Measurements from ENCODE around the gene CHN2. TPM values are rescaled to one million over a fixed set of nuclear protein-coding genes. Genes with fewer than 3 reads are reported as not detected.

The CHN2 gene
- total RNA-seq, 1 donor from 2014 or later, result 6.6 TPM

DNA sequence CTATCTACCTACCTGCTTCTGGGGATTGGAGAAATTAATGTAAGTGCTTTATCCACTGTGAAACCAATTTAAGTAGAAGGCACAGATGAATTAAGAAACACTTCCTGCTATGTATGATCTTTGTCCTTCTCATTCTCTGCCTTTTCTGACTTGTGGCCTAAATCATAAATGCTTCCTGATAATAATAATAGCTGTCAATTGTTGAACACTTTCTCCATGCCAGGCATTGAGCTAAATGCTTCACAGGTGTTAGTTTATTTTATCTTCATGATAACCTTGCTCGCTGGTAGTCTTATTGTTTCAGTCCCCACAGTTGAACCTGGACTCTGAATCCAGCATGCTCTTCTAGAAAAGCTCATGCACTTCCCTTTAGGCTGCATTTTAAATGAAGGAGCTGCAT, 75.4 kb downstream of the CHN2 start:
- Mint-ChIP-seq H3K27ac (no peak overlapping the region), H3K27me3 (ENCODE audit: insufficient read depth, low read depth) (peaks cover 8% of the 10 kb centered on the region), H3K4me3 (no peak overlapping the region), H3K36me3 (no peaks in the 10 kb centered on the region), H3K4me1 (peaks cover 20% of the 10 kb centered on the region), H3K9me3 (no peaks in the 10 kb centered on the region)
- Histone ChIP-seq H4K20me1 (ENCODE audit: low read depth) (no peaks in the 10 kb centered on the region), H3K4me1 (peaks cover 9% of the 10 kb centered on the region), H3K9ac (no peak overlapping the region), H3F3A (ENCODE audit: low read depth) (peaks cover 10% of the 10 kb centered on the region), H3K9me3 (ENCODE audit: low read depth) (no peaks in the 10 kb centered on the region), H3K27me3 (no peaks in the 10 kb centered on the region), H3K79me2 (ENCODE audit: low read depth) (no peaks in the 10 kb centered on the region), H2AFZ (replicated peaks) (no peak overlapping the region), H3K27ac (no peak overlapping the region), H3K4me2 (no peak overlapping the region), H3K36me3 (no peaks in the 10 kb centered on the region), H3K4me3 (no peak overlapping the region)
- TF ChIP-seq EZH2phosphoT487 (IDR thresholded peaks at IDR 0.05) (no peak), EZH2 (IDR thresholded peaks at IDR 0.05) (no peak), CTCF (IDR thresholded peaks at IDR 0.05) (no peak)
- DNase-seq (ENCODE audit: low spot score), result no peak

DNA sequence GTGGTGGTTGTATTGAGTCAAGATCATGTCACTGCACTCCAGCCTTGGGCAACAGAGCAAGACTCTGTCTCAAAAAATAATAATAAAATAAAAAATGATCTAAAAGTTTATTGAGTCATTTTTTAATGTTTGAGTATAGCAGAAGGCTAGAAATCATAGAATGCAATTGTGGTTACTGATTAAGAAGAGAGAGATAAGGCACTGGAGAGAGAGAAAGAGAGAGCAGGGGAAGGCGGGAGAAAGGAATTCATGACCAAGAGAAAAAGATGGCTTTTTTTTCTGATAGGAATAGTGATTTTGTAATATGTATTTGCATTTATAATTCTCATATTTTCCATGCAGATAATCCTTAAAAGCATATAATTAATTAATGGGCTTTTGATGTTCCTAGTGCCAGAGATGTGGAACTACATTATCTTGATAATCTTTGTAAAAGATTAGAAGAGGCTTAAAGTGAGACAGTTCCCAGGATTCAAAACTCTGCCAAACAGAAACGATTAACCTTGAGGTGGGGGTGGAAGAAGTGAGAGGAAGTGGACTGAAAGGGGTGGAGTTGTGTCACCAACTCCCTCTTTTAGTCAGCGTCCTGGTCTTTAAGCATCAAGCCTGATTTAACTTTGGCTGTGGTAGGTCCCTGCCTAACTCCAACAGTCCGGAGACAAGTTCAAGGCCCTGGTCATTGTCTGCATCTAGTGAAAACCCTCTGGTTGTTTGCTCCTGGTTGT, 76.2 kb downstream of the CHN2 start:
- Mint-ChIP-seq H3K9me3 (no peaks in the 10 kb centered on the region), H3K27me3 (ENCODE audit: insufficient read depth, low read depth) (peaks cover 8% of the 10 kb centered on the region), H3K36me3 (no peaks in the 10 kb centered on the region), H3K4me3 (no peak overlapping the region), H3K27ac (no peak overlapping the region), H3K4me1 (peaks cover 14% of the 10 kb centered on the region)
- H3K27me3 ChIP-seq, result no peaks in the 10 kb centered on the region
- H4K20me1 ChIP-seq (ENCODE audit: low read depth), result no peaks in the 10 kb centered on the region
- H3K9ac ChIP-seq, result no peak overlapping the region
- peaks cover under 1% of the 10 kb centered on the region for H3K4me1 ChIP-seq
- H2AFZ ChIP-seq (replicated peaks), result no peak overlapping the region
- no peak overlapping the region for H3K4me3 ChIP-seq
- no peaks in the 10 kb centered on the region for H3K36me3 ChIP-seq
- H3F3A ChIP-seq (ENCODE audit: low read depth), result peaks cover 1% of the 10 kb centered on the region
- H3K27ac ChIP-seq, result no peak overlapping the region
- H3K4me2 ChIP-seq, result no peak overlapping the region
- no peaks in the 10 kb centered on the region for H3K79me2 ChIP-seq (ENCODE audit: low read depth)
- DNase-seq (ENCODE audit: low spot score), result no peak
- no peak for TF ChIP-seq CTCF (IDR thresholded peaks at IDR 0.05)
- TF ChIP-seq EZH2phosphoT487 (IDR thresholded peaks at IDR 0.05), result no peak
- TF ChIP-seq EZH2 (IDR thresholded peaks at IDR 0.05), result no peak
- H3K9me3 ChIP-seq (ENCODE audit: low read depth), result no peaks in the 10 kb centered on the region

- no peak overlapping the region for H3K27ac ChIP-seq
- no peaks in the 10 kb centered on the region for H3K9me3 ChIP-seq (ENCODE audit: low read depth)
- Mint-ChIP-seq H3K27ac (no peak overlapping the region), H3K9me3 (no peaks in the 10 kb centered on the region), H3K27me3 (ENCODE audit: insufficient read depth, low read depth) (peaks cover 8% of the 10 kb centered on the region), H3K4me3 (no peak overlapping the region), H3K4me1 (peaks cover 17% of the 10 kb centered on the region), H3K36me3 (no peaks in the 10 kb centered on the region)
- no peak overlapping the region for H2AFZ ChIP-seq (replicated peaks)
- no peak for DNase-seq (ENCODE audit: low spot score)
- no peak for TF ChIP-seq EZH2 (IDR thresholded peaks at IDR 0.05)
- no peak for TF ChIP-seq EZH2phosphoT487 (IDR thresholded peaks at IDR 0.05)
- no peak for TF ChIP-seq CTCF (IDR thresholded peaks at IDR 0.05)
- no peak overlapping the region for H3K4me3 ChIP-seq
- no peaks in the 10 kb centered on the region for H3K27me3 ChIP-seq
- no peaks in the 10 kb centered on the region for H3K4me1 ChIP-seq
- no peaks in the 10 kb centered on the region for H3K36me3 ChIP-seq
- no peaks in the 10 kb centered on the region for H3K79me2 ChIP-seq (ENCODE audit: low read depth)
- H3F3A ChIP-seq (ENCODE audit: low read depth), result no peaks in the 10 kb centered on the region
- no peak overlapping the region for H3K4me2 ChIP-seq
- H3K9ac ChIP-seq, result no peak overlapping the region
- no peaks in the 10 kb centered on the region for H4K20me1 ChIP-seq (ENCODE audit: low read depth)
Observed at GRCh38 chr7:29271319-29271658, 76.7 kb downstream of the CHN2 start.
